HepG2 (cell line): ENCODE measurements around the gene C11orf24. TPM values are rescaled to one million over a fixed set of nuclear protein-coding genes. Genes with fewer than 3 reads are reported as not detected.

Experiments
- DPF2 ChIP-seq: sonication (generic); formaldehyde crosslinking; IDR thresholded peaks from 2 replicates; pipeline ENCODE4 v1.4.0; 2020; ENCODE audit warnings: mild to moderate bottlenecking, low read depth, missing genetic modification reagents, borderline replicate concordance
- DR1 ChIP-seq: sonication (generic); formaldehyde crosslinking; IDR thresholded peaks from 2 replicates; pipeline ENCODE4 v1.8.0; 2021; ENCODE audit warnings: mild to moderate bottlenecking, missing genetic modification reagents, inconsistent platforms
- FOXP4 ChIP-seq: sonication (generic); formaldehyde crosslinking; IDR thresholded peaks from 2 replicates; pipeline ENCODE4 v1.4.0; 2020; ENCODE audit warnings: missing genetic modification reagents
- GATAD1 ChIP-seq: IDR thresholded peaks from 2 replicates; pipeline ENCODE4 v1.6.1; 2016; ENCODE audit warnings: missing genetic modification reagents, missing compliant biosample characterization
- HNF4A ChIP-seq: sonication (generic); formaldehyde crosslinking; IDR thresholded peaks from 2 replicates; pipeline ENCODE4 v1.4.0; 2020; ENCODE audit warnings: missing genetic modification reagents
- KAT7 ChIP-seq: IDR thresholded peaks from 2 replicates; pipeline ENCODE4 v1.6.1; 2018; ENCODE audit warnings: borderline replicate concordance, missing compliant biosample characterization
- MTERF4 ChIP-seq: sonication (generic); formaldehyde crosslinking; IDR thresholded peaks from 2 replicates; pipeline ENCODE4 v1.8.0; 2023; ENCODE audit warnings: mild to moderate bottlenecking, missing genetic modification reagents
- PTBP1 ChIP-seq: fragments of 200-400 bp; formaldehyde crosslinking; IDR thresholded peaks from 2 replicates; pipeline ENCODE4 v1.6.1; 2018; ENCODE audit warnings: low read length, low read depth; ENCODE audit not compliant: poor library complexity, severe bottlenecking
- REXO4 ChIP-seq: sonication (generic); formaldehyde crosslinking; IDR thresholded peaks from 2 replicates; pipeline ENCODE4 v1.8.0; 2022; ENCODE audit warnings: missing genetic modification reagents, mild to moderate bottlenecking, borderline replicate concordance
- ZNF3 ChIP-seq: IDR thresholded peaks from 2 replicates; pipeline ENCODE4 v1.7.0; 2017; ENCODE audit warnings: inconsistent platforms
- polyA plus RNA-seq, 8 experiments: library from polyadenylated mRNA; depleted of rRNA in 3 of 8; stranded (reverse) in 7 of 8; unstranded in 1 of 8; fragments of >200 nt; fragmentation: Illumina TruSeq in 4 of 8; extraction: Trizol in 4 of 8; gene quantifications; 2 replicates each; pipeline versions ENCODE4 v1.2.1 to v1.2.3, GENCODE V29; 2011 to 2016; ENCODE audit warnings: low read depth in 4 of 8, missing spikeins in 1 of 8, mixed read lengths in 1 of 8; ENCODE audit not compliant: insufficient read depth in 1 of 8
- total RNA-seq, 5 experiments: library from RNA; depleted of rRNA; stranded (reverse); fragments of >200 nt; fragmentation: Illumina TruSeq; extraction: Trizol; gene quantifications; 2 replicates each; pipeline ENCODE4 v1.2.3, GENCODE V29; 2016; ENCODE audit warnings: low read depth in 1 of 5

The C11orf24 gene
- total and polyA plus RNA-seq, 2 of the 13 experiments (the other 11 are each of a cell fraction or from before 2014, with no cell fraction given) = 52.9 to 55.5 TPM

GRCh38 chr11:68298659-68299516, 27.1 kb upstream of the C11orf24 start (continued):
- TF ChIP-seq PTBP1 (peak; percentile 32), DR1 (CRISPR knock-in tag) (no peak), DPF2 (CRISPR knock-in tag) (peak; percentile 19; the same call in 1 of the 2 replicates), MTERF4 (CRISPR knock-in tag) (0 out of 2 replicates have a peak, but pooled peaks have one; percentile 16), REXO4 (0 out of 2 replicates have a peak, but pooled peaks have one; percentile 46), KAT7 (CRISPR knock-in tag) (no peak; the same call in 1 of the 2 replicates), ZNF3 (CRISPR knock-in tag) (no peak), FOXP4 (CRISPR knock-in tag) (0 out of 2 replicates have a peak, but pooled peaks have one; percentile 10), HNF4A (CRISPR knock-in tag) (peak; percentile 53), GATAD1 (peak; percentile 22)
